MM.1S (cell line): ENCODE results near the gene SKOR1.

ENCODE experiments used
- DNase-seq: peaks from one replicate; pipeline ENCODE4 v3.0.0-alpha.2; 2015
- H2AFZ ChIP-seq: fragments of 300-600 bp; sonication (generic); 2 replicates; pipeline ENCODE4 v1.6.0; 2016; ENCODE audit warnings: antibody characterized with exemption, low read length
- H3F3A ChIP-seq: fragments of 300-600 bp; sonication (generic); 2 replicates; pipeline ENCODE4 v1.6.1; 2016; ENCODE audit warnings: mild to moderate bottlenecking, antibody characterized with exemption, low read length, moderate library complexity, mixed read lengths; ENCODE audit not compliant: insufficient read depth
- H3K27ac ChIP-seq: fragments of 300-600 bp; sonication (generic); 2 replicates; pipeline ENCODE4 v1.5.1; 2016; ENCODE audit warnings: mild to moderate bottlenecking, low read length
- H3K27me3 ChIP-seq: fragments of 300-600 bp; sonication (generic); replicated peaks from 2 replicates; pipeline ENCODE4 v1.6.0; 2016; ENCODE audit warnings: low read length; ENCODE audit not compliant: insufficient read depth
- H3K36me3 ChIP-seq: fragments of 300-600 bp; sonication (generic); replicated peaks from 2 replicates; pipeline ENCODE4 v1.6.1; 2016; ENCODE audit warnings: mild to moderate bottlenecking, low read length, mixed read lengths; ENCODE audit not compliant: insufficient read depth
- H3K4me1 ChIP-seq: fragments of 300-600 bp; sonication (generic); 2 replicates; pipeline ENCODE4 v1.6.1; 2016; ENCODE audit warnings: low read length, mixed read lengths
- H3K4me2 ChIP-seq: fragments of 300-600 bp; sonication (generic); 2 replicates; pipeline ENCODE4 v1.6.0; 2016; ENCODE audit warnings: low read depth, low read length
- H3K4me3 ChIP-seq: fragments of 300-600 bp; sonication (generic); 2 replicates; pipeline ENCODE4 v1.5.1; 2016; ENCODE audit warnings: low read length, mixed read lengths
- H3K79me2 ChIP-seq: fragments of 300-600 bp; sonication (generic); 2 replicates; pipeline ENCODE4 v1.6.1; 2016; ENCODE audit warnings: mixed run types, low read length, mixed read lengths
- H3K9ac ChIP-seq: fragments of 300-600 bp; sonication (generic); 2 replicates; pipeline ENCODE4 v1.6.1; 2016; ENCODE audit warnings: low read length, mixed read lengths
- H3K9me2 ChIP-seq: fragments of 300-600 bp; sonication (generic); replicated peaks from 2 replicates; pipeline ENCODE4 v1.6.1; 2016; ENCODE audit warnings: mild to moderate bottlenecking, low read length, mixed read lengths; ENCODE audit not compliant: insufficient read depth
- H3K9me3 ChIP-seq: fragments of 300-600 bp; sonication (generic); replicated peaks from 2 replicates; pipeline ENCODE4 v1.6.1; 2016; ENCODE audit warnings: mild to moderate bottlenecking, low read length, mixed read lengths; ENCODE audit not compliant: insufficient read depth
- H4K20me1 ChIP-seq: fragments of 300-600 bp; sonication (generic); 2 replicates; pipeline ENCODE4 v1.6.1; 2016; ENCODE audit warnings: mild to moderate bottlenecking, low read length, moderate library complexity, mixed read lengths; ENCODE audit not compliant: insufficient read depth
- EZH2 ChIP-seq: fragments of 300-600 bp; sonication (generic); optimal IDR thresholded peaks from 2 replicates; pipeline ENCODE3; 2017; ENCODE audit warnings: low read depth, mild to moderate bottlenecking, antibody characterized with exemption, low read length, mixed read lengths
- EZH2phosphoT487 ChIP-seq: fragments of 300-600 bp; sonication (generic); IDR thresholded peaks from 2 replicates; pipeline ENCODE4 v1.6.1; 2018; ENCODE audit warnings: antibody characterized with exemption, low read length
- TF ChIP-seq, protein P1 (sequence below): fragments of 300-600 bp; sonication (generic); IDR thresholded peaks from 2 replicates; pipeline ENCODE4 v1.5.1; 2016; ENCODE audit warnings: antibody characterized with exemption, low read length, mixed read lengths

SKOR1 gene

DNA sequence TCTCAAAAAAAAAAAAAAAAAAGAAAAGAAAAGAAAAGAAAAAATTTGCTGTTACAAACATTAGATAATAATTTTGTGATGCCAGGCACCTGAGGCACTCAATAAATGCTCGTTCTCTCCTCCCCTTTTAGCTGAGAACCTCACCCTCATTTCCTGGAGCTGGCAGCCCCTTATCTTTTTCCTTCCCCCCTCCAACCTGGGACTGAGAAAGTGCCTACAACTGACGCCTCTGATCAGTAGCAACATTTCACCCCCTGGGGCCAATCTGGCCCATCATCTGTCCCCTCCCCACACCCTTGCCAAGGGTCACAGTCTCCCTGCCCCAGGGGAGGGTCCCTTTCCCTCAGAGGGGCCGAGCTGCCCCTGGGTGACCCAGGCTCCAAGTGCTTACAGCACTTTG, 27.1 kb downstream of the SKOR1 start:
- Histone ChIP-seq H3K36me3 (no peaks in the 10 kb centered on the region), H3K9me3 (no peaks in the 10 kb centered on the region), H3F3A (no peaks in the 10 kb centered on the region), H3K4me1 (peaks cover 9% of the 10 kb centered on the region), H3K9ac (no peak overlapping the region), H3K27me3 (no peaks in the 10 kb centered on the region), H2AFZ (no peak overlapping the region), H3K27ac (no peak overlapping the region), H3K79me2 (no peaks in the 10 kb centered on the region), H3K9me2 (no peaks in the 10 kb centered on the region), H3K4me3 (no peak overlapping the region), H4K20me1 (no peaks in the 10 kb centered on the region), H3K4me2 (no peak overlapping the region)
- DNase-seq = no peak
- TF ChIP-seq EZH2phosphoT487 = no peak
- TF ChIP-seq, protein P1, sequence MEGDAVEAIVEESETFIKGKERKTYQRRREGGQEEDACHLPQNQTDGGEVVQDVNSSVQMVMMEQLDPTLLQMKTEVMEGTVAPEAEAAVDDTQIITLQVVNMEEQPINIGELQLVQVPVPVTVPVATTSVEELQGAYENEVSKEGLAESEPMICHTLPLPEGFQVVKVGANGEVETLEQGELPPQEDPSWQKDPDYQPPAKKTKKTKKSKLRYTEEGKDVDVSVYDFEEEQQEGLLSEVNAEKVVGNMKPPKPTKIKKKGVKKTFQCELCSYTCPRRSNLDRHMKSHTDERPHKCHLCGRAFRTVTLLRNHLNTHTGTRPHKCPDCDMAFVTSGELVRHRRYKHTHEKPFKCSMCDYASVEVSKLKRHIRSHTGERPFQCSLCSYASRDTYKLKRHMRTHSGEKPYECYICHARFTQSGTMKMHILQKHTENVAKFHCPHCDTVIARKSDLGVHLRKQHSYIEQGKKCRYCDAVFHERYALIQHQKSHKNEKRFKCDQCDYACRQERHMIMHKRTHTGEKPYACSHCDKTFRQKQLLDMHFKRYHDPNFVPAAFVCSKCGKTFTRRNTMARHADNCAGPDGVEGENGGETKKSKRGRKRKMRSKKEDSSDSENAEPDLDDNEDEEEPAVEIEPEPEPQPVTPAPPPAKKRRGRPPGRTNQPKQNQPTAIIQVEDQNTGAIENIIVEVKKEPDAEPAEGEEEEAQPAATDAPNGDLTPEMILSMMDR = no peak
- TF ChIP-seq EZH2 = no peak

DNA sequence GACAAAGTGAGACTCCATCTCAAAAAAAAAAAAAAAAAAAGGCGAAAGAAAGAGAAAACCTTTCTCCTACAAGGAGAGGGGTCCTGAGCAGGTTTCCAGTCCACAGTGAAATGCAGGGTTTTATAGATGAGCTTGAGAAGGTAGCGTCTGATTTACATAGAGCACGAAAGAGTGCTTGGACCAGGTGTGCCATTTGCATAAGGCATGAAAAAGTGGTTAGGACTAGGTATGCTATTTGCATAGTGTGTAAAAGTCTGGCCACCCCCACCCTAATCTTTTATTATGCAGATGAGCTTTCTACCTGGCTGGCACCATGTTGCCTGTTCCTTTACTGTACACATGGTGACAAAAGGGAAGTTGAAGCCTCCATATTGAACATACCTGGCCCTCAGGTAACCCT, 28.1 kb downstream of the SKOR1 start:
- no peak overlapping the region for H3K27ac ChIP-seq
- H4K20me1 ChIP-seq = no peaks in the 10 kb centered on the region
- H3K4me3 ChIP-seq = no peak overlapping the region
- no peak overlapping the region for H3K4me2 ChIP-seq
- no peaks in the 10 kb centered on the region for H3F3A ChIP-seq
- no peaks in the 10 kb centered on the region for H3K9me2 ChIP-seq
- no peak for DNase-seq
- H2AFZ ChIP-seq = no peak overlapping the region
- H3K27me3 ChIP-seq = no peaks in the 10 kb centered on the region
- H3K9me3 ChIP-seq = no peaks in the 10 kb centered on the region
- no peak overlapping the region for H3K9ac ChIP-seq
- no peaks in the 10 kb centered on the region for H3K79me2 ChIP-seq
- peaks cover 9% of the 10 kb centered on the region for H3K4me1 ChIP-seq
- TF ChIP-seq EZH2 (no peak), EZH2phosphoT487 (no peak)
- TF ChIP-seq, protein P1 = no peak
- no peaks in the 10 kb centered on the region for H3K36me3 ChIP-seq

DNA sequence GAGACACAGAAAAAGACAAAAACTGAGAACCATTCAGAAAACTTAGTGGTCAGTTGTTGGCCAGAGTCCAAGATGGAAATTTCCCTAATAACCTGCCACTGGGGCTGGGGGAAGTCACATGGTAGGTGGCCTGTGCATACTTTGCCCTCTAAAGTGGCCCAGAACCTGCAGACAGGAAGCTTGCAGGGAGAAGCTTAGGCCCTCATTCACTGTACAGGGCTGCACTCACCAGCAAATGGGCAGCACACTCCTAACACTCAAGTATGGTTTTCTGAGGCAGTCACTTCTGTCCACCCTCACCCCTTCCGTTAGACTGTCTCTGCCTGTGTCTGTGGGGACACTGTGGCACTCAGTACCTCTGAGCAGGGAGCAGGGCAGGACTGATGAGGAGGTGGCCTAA, 29.0 kb downstream of the SKOR1 start:
- H3K9ac ChIP-seq = no peak overlapping the region
- no peaks in the 10 kb centered on the region for H4K20me1 ChIP-seq
- H3K79me2 ChIP-seq = no peaks in the 10 kb centered on the region
- no peaks in the 10 kb centered on the region for H3K36me3 ChIP-seq
- no peak overlapping the region for H3K27ac ChIP-seq
- TF ChIP-seq, protein P1 = no peak
- no peaks in the 10 kb centered on the region for H3K9me3 ChIP-seq
- peaks cover 9% of the 10 kb centered on the region for H3K4me1 ChIP-seq
- no peak overlapping the region for H3K4me2 ChIP-seq
- H3K9me2 ChIP-seq = no peaks in the 10 kb centered on the region
- DNase-seq = no peak
- no peaks in the 10 kb centered on the region for H3F3A ChIP-seq
- no peak overlapping the region for H2AFZ ChIP-seq
- H3K27me3 ChIP-seq = no peaks in the 10 kb centered on the region
- no peak overlapping the region for H3K4me3 ChIP-seq

DNA sequence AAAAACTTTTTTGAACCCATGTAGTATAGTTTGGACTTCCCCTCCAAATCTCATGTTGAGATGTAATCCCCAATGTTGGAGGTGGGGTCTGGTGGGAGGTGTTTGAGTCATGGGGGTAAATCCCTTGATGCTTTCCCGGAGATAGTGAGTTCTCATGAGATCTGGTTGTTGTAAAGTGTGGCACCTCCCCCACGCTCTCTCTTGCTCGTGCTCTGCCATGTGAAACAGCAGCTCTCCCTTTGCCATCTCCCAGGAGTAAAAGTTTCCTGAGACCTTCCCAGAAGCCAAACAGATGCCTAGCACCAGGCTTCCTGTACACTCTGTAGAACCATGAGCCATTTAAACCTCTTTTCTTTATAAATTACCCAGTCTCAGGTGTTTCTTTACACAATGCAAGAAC, 30.5 kb downstream of the SKOR1 start:
- Histone ChIP-seq H3F3A (no peaks in the 10 kb centered on the region), H2AFZ (no peak overlapping the region), H3K27ac (no peak overlapping the region), H3K4me3 (no peak overlapping the region), H3K4me2 (no peak overlapping the region), H3K27me3 (no peaks in the 10 kb centered on the region), H3K36me3 (no peaks in the 10 kb centered on the region), H3K9ac (no peak overlapping the region), H3K79me2 (no peaks in the 10 kb centered on the region), H3K4me1 (peaks cover 9% of the 10 kb centered on the region), H3K9me3 (no peaks in the 10 kb centered on the region), H4K20me1 (no peaks in the 10 kb centered on the region), H3K9me2 (no peaks in the 10 kb centered on the region)
- no peak for DNase-seq
- no peak for TF ChIP-seq EZH2phosphoT487
- TF ChIP-seq, protein P1 = no peak
- no peak for TF ChIP-seq EZH2
